ENCODE results near the gene PSMC3. TPM values are rescaled to one million over a fixed set of nuclear protein-coding genes. Genes with fewer than 3 reads are reported as not detected.

PSMC3 gene
- total RNA-seq, 1 donor: 128 TPM

DNA sequence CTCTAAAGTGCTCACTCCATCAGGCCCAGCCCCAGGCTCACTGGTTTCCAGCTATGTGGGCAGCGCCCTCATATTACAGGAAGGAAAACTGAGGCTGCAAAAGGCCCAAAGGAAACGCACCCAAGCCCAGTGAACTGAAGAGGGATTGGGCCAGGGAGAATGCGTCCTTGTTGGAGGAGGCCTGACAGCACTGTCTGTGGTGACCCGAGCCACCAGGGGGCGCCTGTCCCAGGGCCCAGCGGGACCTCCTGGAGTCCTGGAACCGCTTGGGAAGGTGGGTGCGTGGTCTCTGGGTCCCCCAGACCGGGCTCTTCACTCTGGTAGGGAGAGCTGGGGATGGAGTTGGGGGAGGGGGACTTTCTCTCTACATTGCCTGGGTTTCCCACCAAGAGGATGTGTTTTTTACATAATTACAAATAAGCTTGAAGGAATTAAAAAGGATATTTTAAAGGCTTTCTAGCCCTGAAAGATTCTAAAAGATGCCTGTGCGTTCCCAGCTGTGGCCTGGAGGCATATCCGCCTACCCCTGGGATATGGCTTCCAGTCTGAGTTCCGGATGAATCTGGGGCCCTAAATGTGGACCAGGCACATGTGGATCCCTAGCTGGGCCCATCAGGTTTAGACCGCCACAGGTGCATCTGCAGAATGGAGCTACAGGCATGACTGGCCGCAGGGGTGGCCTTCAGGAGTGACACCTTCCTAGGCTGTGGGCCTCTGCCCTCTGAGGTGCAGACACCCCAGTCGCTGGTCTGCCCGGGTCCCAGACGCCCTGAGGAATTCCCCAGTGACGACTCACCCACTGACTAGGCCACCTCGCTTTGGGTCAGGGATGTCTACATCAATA, 52.1 kb downstream of the PSMC3 start:
- no peak overlapping the region for H3K4me3 ChIP-seq (ENCODE audit: low read depth, low read length)
- TF ChIP-seq, protein P1, sequence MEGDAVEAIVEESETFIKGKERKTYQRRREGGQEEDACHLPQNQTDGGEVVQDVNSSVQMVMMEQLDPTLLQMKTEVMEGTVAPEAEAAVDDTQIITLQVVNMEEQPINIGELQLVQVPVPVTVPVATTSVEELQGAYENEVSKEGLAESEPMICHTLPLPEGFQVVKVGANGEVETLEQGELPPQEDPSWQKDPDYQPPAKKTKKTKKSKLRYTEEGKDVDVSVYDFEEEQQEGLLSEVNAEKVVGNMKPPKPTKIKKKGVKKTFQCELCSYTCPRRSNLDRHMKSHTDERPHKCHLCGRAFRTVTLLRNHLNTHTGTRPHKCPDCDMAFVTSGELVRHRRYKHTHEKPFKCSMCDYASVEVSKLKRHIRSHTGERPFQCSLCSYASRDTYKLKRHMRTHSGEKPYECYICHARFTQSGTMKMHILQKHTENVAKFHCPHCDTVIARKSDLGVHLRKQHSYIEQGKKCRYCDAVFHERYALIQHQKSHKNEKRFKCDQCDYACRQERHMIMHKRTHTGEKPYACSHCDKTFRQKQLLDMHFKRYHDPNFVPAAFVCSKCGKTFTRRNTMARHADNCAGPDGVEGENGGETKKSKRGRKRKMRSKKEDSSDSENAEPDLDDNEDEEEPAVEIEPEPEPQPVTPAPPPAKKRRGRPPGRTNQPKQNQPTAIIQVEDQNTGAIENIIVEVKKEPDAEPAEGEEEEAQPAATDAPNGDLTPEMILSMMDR (IDR thresholded peaks at IDR 0.05; ENCODE audit: insufficient read depth, low read length): peak; percentile 96
- peak; percentile 74 for DNase-seq (ENCODE audit: low read depth)

DNA sequence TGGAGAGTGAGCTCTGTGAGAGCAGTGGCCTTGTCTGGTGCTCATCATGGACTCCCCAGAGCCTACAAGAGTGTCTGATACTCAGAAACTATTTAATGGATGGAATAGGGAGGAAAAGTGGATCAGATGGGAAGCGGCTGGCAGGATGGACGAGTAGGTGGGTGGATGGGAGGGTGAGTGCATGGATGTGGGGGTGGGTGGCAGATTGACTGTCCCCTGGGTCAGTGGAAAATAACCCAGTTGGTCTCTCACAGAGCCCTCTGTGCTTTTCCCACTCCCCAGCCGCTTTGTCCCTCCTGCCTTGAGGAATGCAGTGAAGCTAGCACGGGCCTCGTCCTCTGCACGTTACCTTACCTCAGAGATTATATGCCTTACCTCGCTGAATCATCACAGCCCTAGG, 53.8 kb downstream of the PSMC3 start:
- H3K4me3 ChIP-seq (ENCODE audit: low read depth, low read length): no peak overlapping the region
- TF ChIP-seq, protein P1 (IDR thresholded peaks at IDR 0.05; ENCODE audit: insufficient read depth, low read length): no peak
- no peak for DNase-seq (ENCODE audit: low read depth)

DNA sequence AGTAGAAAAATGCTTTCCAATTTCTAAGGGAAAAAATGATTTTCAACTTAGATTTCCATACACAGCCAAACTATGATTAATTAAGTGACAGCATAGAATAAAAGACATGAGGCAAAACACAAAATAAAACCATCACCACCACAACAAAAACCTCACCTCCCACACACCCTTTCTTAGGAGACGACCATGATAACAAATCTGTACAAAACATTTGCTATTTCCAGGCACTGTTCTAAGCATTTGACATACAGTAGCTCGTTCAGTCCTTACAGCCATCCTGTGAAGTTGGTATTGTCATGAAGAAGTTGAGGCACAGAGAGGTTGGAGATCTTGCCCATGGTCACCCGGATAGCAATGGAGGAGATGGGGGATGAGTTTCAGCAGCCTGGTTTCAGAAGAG, 56.6 kb downstream of the PSMC3 start:
- no peak overlapping the region for H3K4me3 ChIP-seq (ENCODE audit: low read depth, low read length)
- DNase-seq (ENCODE audit: low read depth): no peak
- TF ChIP-seq, protein P1 (IDR thresholded peaks at IDR 0.05; ENCODE audit: insufficient read depth, low read length): no peak

Small RNAs within 50 kb of the gene (small RNA-seq; reads per million reads assigned to genes)
- gene MIR4487: not detected

Other genes with a start within 250 kb of the PSMC3 start
- gene ARFGAP2, start 249.6 kb downstream of the PSMC3 start, total RNA-seq (ENCODE audit: low replicate concordance): 98.5 and 152 TPM in 2 replicates
- 28.8 and 31.6 TPM in 2 replicates for gene PACSIN3, start 240.0 kb downstream of the PSMC3 start, total RNA-seq (ENCODE audit: low replicate concordance)
- gene DDB2, start 211.5 kb downstream of the PSMC3 start, total RNA-seq (ENCODE audit: low replicate concordance): 47.2 and 99.4 TPM in 2 replicates
- 8.4 and 24.9 TPM in 2 replicates for gene ACP2, start 177.6 kb downstream of the PSMC3 start, total RNA-seq (ENCODE audit: low replicate concordance)
- 8.8 and 22.0 TPM in 2 replicates for gene NR1H3, start 168.4 kb downstream of the PSMC3 start, total RNA-seq (ENCODE audit: low replicate concordance)
- 23.7 and 31.5 TPM in 2 replicates for gene MADD, start 156.3 kb downstream of the PSMC3 start, total RNA-seq (ENCODE audit: low replicate concordance)
- gene MYBPC3, start 73.7 kb downstream of the PSMC3 start, total RNA-seq (ENCODE audit: low replicate concordance): not detected in 2 replicates
- not detected in 2 replicates for gene SPI1, start 47.9 kb downstream of the PSMC3 start, total RNA-seq (ENCODE audit: low replicate concordance)
- 28.5 and 47.5 TPM in 2 replicates for gene SLC39A13, start 17.8 kb downstream of the PSMC3 start, total RNA-seq (ENCODE audit: low replicate concordance)
- gene RAPSN, start 22.7 kb upstream of the PSMC3 start, total RNA-seq (ENCODE audit: low replicate concordance): 0.09 TPM in 1 of 2 replicates, not detected in the other
- gene CELF1, start 126.7 kb upstream of the PSMC3 start, total RNA-seq (ENCODE audit: low replicate concordance): 63.2 and 103 TPM in 2 replicates
- gene PTPMT1, start 139.2 kb upstream of the PSMC3 start, total RNA-seq (ENCODE audit: low replicate concordance): 25.6 and 44.1 TPM in 2 replicates
- 28.4 and 29.9 TPM in 2 replicates for gene KBTBD4, start 152.5 kb upstream of the PSMC3 start, total RNA-seq (ENCODE audit: low replicate concordance)
- gene NDUFS3, start 152.6 kb upstream of the PSMC3 start, total RNA-seq (ENCODE audit: low replicate concordance): 56.5 and 157 TPM in 2 replicates
- gene FAM180B, start 160.2 kb upstream of the PSMC3 start, total RNA-seq (ENCODE audit: low replicate concordance): not detected in 2 replicates
- not detected in 2 replicates for gene C1QTNF4, start 168.0 kb upstream of the PSMC3 start, total RNA-seq (ENCODE audit: low replicate concordance)
- 88.1 and 187 TPM in 2 replicates for gene MTCH2, start 216.1 kb upstream of the PSMC3 start, total RNA-seq (ENCODE audit: low replicate concordance)

Data from fibroblast of the aortic adventitia (primary cell).